NCI-H345 (cell line): ENCODE measurements around the gene MSANTD3.
A peak's percentile ranks its signal among the peaks of the same experiment; 100 is the strongest.
"Not testable (repeated sequence)": the region's sequence is repeated elsewhere in the genome, so short reads cannot be mapped to it uniquely, and the experiment has no call there.

Experiments
- DNase-seq: peaks from one replicate; lab custom pipeline; 2025; lab: John Stamatoyannopoulos, UW

MSANTD3 gene

DNA sequence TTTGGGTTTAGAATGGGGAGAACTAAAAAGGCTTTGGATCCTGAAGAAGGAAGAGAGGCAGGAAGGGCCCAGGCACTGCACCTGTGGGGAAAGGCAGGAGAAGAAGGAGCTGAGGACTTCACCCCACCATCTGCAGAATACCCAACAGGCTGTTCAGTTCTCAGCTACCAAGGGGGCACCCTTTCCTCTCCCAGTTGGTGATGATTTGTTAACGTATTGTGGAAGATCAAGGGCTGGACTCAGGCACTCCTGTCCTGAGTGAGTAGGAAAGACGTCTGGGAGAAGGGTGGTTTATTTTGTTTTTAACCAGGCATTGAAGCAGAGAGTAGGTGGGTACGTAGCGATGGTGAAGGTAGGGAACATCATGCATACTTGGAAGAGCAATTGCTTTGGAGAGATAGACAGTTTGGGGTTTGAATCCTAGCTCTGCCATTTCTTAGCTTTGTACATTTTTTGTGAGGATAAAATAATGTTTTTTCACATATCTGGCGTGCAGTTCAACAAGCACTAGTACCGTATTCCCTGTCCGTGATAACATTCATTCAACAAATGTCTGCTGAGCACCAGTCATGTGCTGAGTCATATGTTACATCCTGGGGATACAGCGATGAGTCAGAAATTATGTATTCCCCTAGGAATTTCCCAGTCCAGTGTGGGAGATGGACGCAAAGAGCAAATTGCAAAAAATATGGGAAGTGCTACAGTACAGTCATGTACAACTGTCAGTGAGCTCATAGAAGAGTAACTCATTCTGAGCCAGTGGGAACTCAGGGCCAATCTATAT is 2.1 kb downstream of the MSANTD3 start:
- DNase-seq: no peak

- no peak for DNase-seq
Observed at GRCh38 chr9:100430286-100430940, 3.5 kb downstream of the MSANTD3 start.

GRCh38 chr9:100431886-100432285 is 4.9 kb downstream of the MSANTD3 start:
- DNase-seq: no peak

DNA sequence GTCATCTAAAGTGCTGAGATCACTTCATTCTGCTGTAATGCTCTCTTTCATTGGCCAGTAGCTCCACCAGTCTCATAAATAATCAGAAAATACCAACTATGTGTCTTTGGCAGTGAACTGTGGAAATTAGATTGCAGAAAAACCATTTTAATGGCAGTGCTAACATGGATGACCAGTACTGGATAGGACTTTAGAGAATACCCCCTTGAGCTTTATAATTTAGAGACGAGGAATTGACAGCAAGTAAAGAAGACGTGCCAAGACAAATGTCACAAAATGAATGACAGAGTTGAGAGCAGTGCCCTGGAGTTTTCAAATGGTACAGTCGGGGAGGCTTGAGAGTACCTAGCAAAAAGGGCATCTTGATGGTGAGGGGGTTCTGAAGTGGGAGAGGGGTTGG is 5.8 kb downstream of the MSANTD3 start:
- no peak for DNase-seq

GRCh38 chr9:100436571-100436970 is 9.6 kb downstream of the MSANTD3 start:
- DNase-seq: no peak

- DNase-seq: peak; percentile 71
Observed at GRCh38 chr9:100437860-100438805, 11.2 kb downstream of the MSANTD3 start.

GRCh38 chr9:100440071-100440470 is 13.1 kb downstream of the MSANTD3 start:
- no peak for DNase-seq

GRCh38 chr9:100440487-100440886 is 13.5 kb downstream of the MSANTD3 start:
- not testable (repeated sequence) for DNase-seq

- DNase-seq: no peak
Observed at GRCh38 chr9:100441911-100442361, 15.0 kb downstream of the MSANTD3 start.

- DNase-seq: no peak
Observed at GRCh38 chr9:100443781-100444768, 17.1 kb downstream of the MSANTD3 start.

DNA sequence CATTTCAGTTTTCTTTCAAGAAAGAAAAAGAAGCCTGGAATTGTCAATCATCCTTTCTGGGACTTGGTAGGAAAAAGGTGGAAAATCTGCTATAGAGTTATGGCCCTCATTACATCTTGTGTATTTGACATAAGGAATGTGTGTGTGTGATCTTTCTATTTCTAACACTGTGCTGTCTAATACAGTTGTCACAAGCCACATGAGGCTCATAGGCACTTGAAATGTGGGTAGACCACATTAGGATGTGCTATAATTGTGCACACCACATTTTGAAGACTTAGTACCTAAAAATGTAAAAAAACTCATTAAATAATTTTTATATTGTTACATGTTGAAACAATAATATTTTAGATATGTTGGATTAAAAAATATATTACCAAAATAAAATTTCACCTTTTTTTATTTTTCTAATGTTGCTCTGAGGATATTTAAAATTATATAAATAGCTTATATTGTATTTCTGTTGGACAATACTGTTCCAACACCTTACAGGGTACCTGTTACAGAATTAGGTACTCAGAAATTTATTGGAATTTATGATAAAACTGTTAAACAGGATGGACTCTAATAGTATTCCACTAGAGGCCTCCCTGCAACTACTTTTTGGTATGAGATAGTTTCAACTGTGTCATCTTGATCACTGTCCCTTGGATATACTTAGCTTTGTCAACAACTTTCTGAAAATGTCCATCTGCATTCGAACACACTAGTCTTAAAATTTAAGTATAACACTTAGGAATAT is 18.4 kb downstream of the MSANTD3 start:
- no peak for DNase-seq

DNA sequence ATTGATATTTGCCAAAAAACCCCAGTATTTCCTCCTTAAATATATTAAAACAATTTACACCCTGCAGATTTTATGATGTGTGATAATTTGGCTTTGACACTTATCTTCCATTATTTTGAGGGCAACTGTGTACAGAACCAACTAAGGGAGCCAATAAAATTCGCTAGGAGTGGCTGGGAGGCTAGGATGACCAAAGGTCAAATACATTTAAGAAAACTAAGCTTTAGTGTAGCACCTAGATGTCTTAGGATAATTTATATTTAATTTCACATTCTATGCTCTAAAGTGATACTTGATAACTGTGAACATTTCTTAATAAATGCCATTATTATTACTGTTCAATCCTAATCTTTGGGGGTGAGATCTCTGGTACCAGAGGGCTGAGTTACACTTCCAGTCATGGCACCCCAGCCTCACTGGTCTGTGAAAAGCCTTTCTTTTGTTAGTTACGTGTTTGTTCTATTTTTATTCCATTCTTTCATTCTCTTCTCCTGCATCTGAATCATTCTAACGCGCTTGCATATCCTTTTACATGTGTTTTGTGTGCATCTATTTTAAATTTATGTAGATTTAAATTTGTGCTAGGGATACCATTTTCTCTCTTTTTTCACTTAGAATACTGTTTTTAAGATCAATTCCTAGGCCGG is 19.1 kb downstream of the MSANTD3 start:
- DNase-seq: no peak

GRCh38 chr9:100447041-100447440 is 20.1 kb downstream of the MSANTD3 start:
- no peak for DNase-seq

DNA sequence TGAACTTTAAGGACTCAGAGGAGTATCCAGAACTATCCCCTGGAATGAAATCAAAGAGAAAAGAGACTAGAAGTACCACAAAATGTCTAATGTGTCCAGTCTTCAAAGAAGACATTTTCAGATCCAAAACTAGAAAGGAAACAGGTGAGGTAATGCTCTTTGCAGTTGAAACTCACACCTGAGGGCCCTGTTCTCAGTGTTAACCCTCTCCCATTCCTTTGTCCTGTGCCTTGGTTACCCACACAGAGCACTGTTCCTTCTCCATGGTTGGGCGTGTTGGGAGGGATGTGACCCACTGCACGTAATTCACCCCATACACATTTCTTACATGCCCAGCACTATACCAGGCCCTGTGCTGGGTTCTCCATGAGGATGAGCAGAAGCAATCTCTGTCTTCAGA is 21.3 kb downstream of the MSANTD3 start:
- DNase-seq: no peak

DNA sequence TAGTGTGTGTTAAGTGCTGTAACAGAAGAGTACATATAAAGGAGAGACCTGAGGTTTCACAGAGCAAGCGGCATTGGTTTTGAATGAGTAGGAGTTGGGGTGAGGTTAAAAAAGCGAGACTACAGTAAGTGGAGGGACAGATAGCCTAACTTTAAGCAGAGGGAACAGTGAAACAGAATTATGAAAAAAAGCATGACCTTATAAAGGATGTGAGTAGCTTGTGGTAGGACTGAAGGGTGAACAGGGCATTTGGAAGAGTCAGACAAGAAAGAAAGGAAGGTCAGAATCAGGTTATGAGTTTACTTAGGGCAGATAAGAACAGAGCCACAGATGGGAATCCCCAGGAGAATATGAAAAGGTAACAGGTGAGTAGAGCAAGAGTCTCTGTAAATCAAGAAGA is 22.5 kb downstream of the MSANTD3 start:
- DNase-seq: no peak

- no peak for DNase-seq
Observed at GRCh38 chr9:100452894-100453293, 26.0 kb downstream of the MSANTD3 start.

DNA sequence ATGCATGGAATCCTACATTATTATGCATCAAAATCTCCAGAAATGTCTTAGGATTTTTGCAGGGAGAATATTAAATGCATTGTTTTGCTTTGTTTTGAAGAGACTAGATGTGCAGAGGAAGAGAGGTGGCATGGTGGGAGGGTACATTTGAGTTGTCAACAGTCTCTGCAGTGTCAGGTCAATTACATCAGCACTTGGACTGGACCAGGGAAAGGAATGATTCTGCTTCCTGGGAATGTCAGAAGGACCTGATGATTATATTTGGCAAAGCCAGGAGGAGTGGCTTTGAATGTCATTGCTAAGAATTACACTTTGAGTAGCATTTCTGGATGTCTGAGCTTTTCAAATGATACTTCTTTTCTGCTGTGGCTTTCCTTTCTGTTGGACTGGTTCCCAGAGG is 28.5 kb downstream of the MSANTD3 start:
- no peak for DNase-seq

DNA sequence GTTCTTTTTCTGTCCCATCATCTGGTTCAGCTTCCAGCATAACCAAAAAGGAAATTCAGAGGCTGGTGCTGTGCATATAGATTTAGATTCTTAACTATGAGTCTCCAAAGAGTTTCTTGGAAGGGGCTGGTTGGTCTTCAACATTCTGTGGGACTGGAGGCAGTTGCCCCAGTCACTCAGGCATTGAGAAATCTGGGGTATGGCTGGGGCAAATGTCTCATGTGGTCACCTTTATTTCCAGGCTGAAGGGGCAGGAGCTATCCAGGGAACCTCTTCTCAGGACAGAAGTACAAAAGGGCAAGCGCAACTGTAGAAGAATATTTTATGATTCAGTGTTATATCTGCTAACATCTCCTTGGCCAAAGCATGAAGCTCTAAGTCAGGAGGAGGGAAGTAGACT is 30.6 kb downstream of the MSANTD3 start:
- DNase-seq: no peak

DNA sequence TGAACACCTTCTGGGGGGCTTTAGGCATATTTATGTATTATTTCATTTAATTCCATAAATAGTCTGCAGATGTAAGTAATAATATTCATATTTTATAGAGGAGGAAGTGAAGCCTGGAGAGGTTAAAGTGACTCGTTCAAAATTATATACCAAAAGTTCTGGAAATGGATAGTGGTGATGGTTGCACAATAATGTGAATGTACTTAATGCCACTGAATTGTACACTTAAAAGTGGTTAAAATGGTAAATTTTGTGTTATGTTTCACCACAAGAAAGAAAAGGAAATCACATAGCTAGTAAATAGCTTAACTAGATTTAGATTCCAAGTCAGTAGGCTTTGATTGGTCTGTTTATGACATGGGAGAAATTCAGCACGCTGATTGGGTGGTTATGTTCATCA is 33.0 kb downstream of the MSANTD3 start:
- no peak for DNase-seq

DNA sequence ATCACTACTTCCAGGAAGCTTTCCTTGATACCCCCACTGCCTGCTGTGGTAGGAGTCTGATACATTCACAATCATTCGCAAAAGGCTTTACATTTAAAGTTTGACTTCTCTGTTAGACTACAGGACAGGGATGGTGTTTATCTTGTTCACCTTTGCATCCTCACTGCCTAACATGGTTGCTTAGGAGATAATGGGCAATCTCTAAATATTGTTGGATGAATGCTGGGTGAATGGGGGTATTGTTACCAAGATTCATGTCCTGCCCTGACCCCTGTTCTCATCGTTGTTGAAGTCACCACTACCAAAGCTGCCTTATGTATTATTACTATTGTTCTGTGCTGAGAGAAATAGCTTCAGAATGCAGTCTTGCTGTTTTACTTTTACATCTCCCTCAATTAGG is 38.3 kb downstream of the MSANTD3 start:
- DNase-seq: no peak
